GM12878 (cell line): ENCODE measurements around the gene HUNK. TPM values are rescaled to one million over a fixed set of nuclear protein-coding genes. Genes with fewer than 3 reads are reported as not detected.

ENCODE experiments used
- ATAC-seq: fragments of 200-7000 bp; cut with Tn5 transposase; 3 replicates; pipeline ENCODE4 v1.9.1; 2020; ENCODE audit warnings: mild to moderate bottlenecking, moderate library complexity
- BruUV-seq: library from RNA; stranded (reverse); fragments of 400-500 nt; replicated peaks from 2 replicates; lab custom pipeline; 2021; lab: Mats Ljungman, UMichigan
- CTCF ChIA-PET: fragments of 300-600 bp; sonication (Branson Sonifier 250); formaldehyde crosslinking; extraction: SDS; loops from one replicate; lab custom pipeline; 2021; ENCODE audit warnings: inconsistent platforms; lab: Yijun Ruan, JAX
- POLR2A ChIA-PET: fragments of 350-600 bp; formaldehyde crosslinking; extraction: SDS; loops from one replicate; lab custom pipeline; 2021; ENCODE audit warnings: inconsistent platforms; lab: Charles Lee
- RAD21 ChIA-PET: fragments of 300-600 bp; sonication (Branson Sonifier 250); formaldehyde crosslinking; loops from one replicate; lab custom pipeline; 2023; ENCODE audit warnings: antibody characterized with exemption; ENCODE audit not compliant: unreplicated experiment; lab: Charles Lee
- SMC1A ChIA-PET: fragments of 300-600 bp; sonication (Branson Sonifier 250); formaldehyde crosslinking; loops from one replicate; lab custom pipeline; 2023; ENCODE audit not compliant: unreplicated experiment, uncharacterized antibody; lab: Charles Lee
- DNase-seq: peaks from one replicate; pipeline ENCODE4 v3.0.0-alpha.2; 2011; ENCODE audit warnings: low read depth, low spot score
- FAIRE-seq: peaks from 3 replicates; lab custom pipeline; 2011; peaks lifted over from hg19 to GRCh38; lab: Jason Lieb, UNC
- H2AFZ ChIP-seq: 2 replicates; pipeline ENCODE4 v1.6.0; 2011; ENCODE audit warnings: low read depth, low read length, control low read depth; ENCODE audit not compliant: control insufficient read depth
- H3K27ac ChIP-seq: 2 replicates; pipeline ENCODE4 v1.5.1; 2011; ENCODE audit warnings: control low read depth; ENCODE audit not compliant: control insufficient read depth, insufficient read depth
- H3K27me3 ChIP-seq, 2 experiments: replicated peaks in 1 of 2; 2 replicates each; pipeline versions ENCODE4 v1.6.0 to v1.6.1; 2011; ENCODE audit warnings: low read length in 1 of 2; ENCODE audit not compliant: control insufficient read depth in 2 of 2, insufficient read depth in 2 of 2
- H3K36me3 ChIP-seq, 2 experiments: 2 replicates each; pipeline ENCODE4 v1.5.1; 2011; ENCODE audit warnings: low read length in 1 of 2; ENCODE audit not compliant: control insufficient read depth in 2 of 2, insufficient read depth in 2 of 2
- H3K4me1 ChIP-seq: 2 replicates; pipeline ENCODE4 v1.6.1; 2011; ENCODE audit warnings: mild to moderate bottlenecking, low read length, moderate library complexity, mixed read lengths; ENCODE audit not compliant: control insufficient read depth, insufficient read depth
- H3K4me2 ChIP-seq: 2 replicates; pipeline ENCODE4 v1.6.0; 2011; ENCODE audit warnings: control low read depth; ENCODE audit not compliant: control insufficient read depth, insufficient read depth
- H3K4me3 ChIP-seq: fragments of 200-600 bp; sonication (generic); 2 replicates; pipeline ENCODE4 v1.5.1; 2016
- H3K79me2 ChIP-seq: 2 replicates; pipeline ENCODE4 v1.6.0; 2011; ENCODE audit warnings: low read length; ENCODE audit not compliant: control insufficient read depth, insufficient read depth
- H3K9ac ChIP-seq: 2 replicates; pipeline ENCODE4 v1.8.0; 2011; ENCODE audit warnings: low read length, control low read depth, mixed read lengths; ENCODE audit not compliant: control insufficient read depth, insufficient read depth
- H3K9me3 ChIP-seq: replicated peaks from 3 replicates; pipeline ENCODE4 v1.5.1; 2011; ENCODE audit warnings: mild to moderate bottlenecking, low read length; ENCODE audit not compliant: control insufficient read depth, insufficient read depth
- H4K20me1 ChIP-seq: 2 replicates; pipeline ENCODE4 v1.6.0; 2011; ENCODE audit not compliant: control insufficient read depth, insufficient read depth
- BACH1 ChIP-seq: fragments of 450-650 bp; IDR thresholded peaks from 2 replicates; pipeline ENCODE4 v1.6.1; 2017; ENCODE audit warnings: mild to moderate bottlenecking, borderline replicate concordance
- CBFB ChIP-seq: IDR thresholded peaks from 2 replicates; pipeline ENCODE4 v1.6.1; 2016; ENCODE audit warnings: antibody characterized with exemption, low read depth
- ELK1 ChIP-seq: IDR thresholded peaks from 2 replicates; pipeline ENCODE4 v1.6.1; 2012; ENCODE audit warnings: low read depth, low read length, improper control_type of control experiment
- GABPA ChIP-seq: IDR thresholded peaks from 2 replicates; pipeline ENCODE4 v1.6.1; 2014; ENCODE audit warnings: antibody characterized with exemption, low read depth, mild to moderate bottlenecking, inconsistent platforms
- MEF2B ChIP-seq: fragments of 450-650 bp; IDR thresholded peaks from 2 replicates; pipeline ENCODE4 v1.6.1; 2018; ENCODE audit warnings: mild to moderate bottlenecking, moderate library complexity; ENCODE audit not compliant: partially characterized antibody, poor library complexity, severe bottlenecking
- RELA ChIP-seq: fragments of 450-650 bp; IDR thresholded peaks from 2 replicates; pipeline ENCODE4 v1.8.0; 2014; ENCODE audit warnings: borderline replicate concordance; ENCODE audit not compliant: partially characterized antibody
- TCF3 ChIP-seq: IDR thresholded peaks from 2 replicates; pipeline ENCODE4 v1.6.1; 2012; ENCODE audit warnings: low read depth, mild to moderate bottlenecking, low read length, borderline replicate concordance; ENCODE audit not compliant: insufficient read depth
- WGBS: methylation state at CpG from one replicate; pipeline ENCODE4 v1.1.6; 2016; ENCODE audit warnings: low lambda C conversion rate; ENCODE audit not compliant: insufficient replicate concordance, insufficient coverage; ENCODE audit errors: missing lambda C conversion rate; 5-methylcytosine and 5-hydroxymethylcytosine counted together
- in situ Hi-C: fragments of 300-500 bp; cut with MboI; formaldehyde crosslinking; loops from 9 replicates; pipeline ENCODE4 v1.14.3; 2018; ENCODE audit warnings: mixed read lengths
- intact Hi-C: fragments of 100-400 bp; cut with micrococcal nuclease; formaldehyde crosslinking; loops from one replicate; pipeline ENCODE4 v1.14.2; 2022; ENCODE audit not compliant: unreplicated experiment
- polyA plus RNA-seq, 11 experiments: library from polyadenylated mRNA; depleted of rRNA in 4 of 11; unstranded in 6 of 11; stranded (reverse) in 5 of 11; fragments of >200 nt; fragmentation: Nextera tagmentation in 4 of 11; fragmentation: Illumina TruSeq in 1 of 11; extraction: Ambion mirVana in 4 of 11; extraction: Trizol in 1 of 11; gene quantifications; 1 replicate in 1 of 11; 2 replicates in 10 of 11; pipeline versions ENCODE4 v1.2.1 to v1.2.3, GENCODE V29; 2011 to 2016; ENCODE audit warnings: inconsistent platforms in 2 of 11, missing spikeins in 2 of 11, low read depth in 1 of 11
- total RNA-seq, 4 experiments: library from RNA; depleted of rRNA in 3 of 4; stranded (reverse); fragments of >200 nt in 3 of 4; fragmentation: Illumina TruSeq in 1 of 4; extraction: Trizol in 1 of 4; gene quantifications; 2 replicates each; pipeline versions ENCODE4 v1.2.1 to v1.2.3, GENCODE V29; 2013 to 2021

Gene HUNK
- total and polyA plus RNA-seq, 10 of the 15 experiments (the other 5 are each of a cell fraction or from before 2014, with no cell fraction given), result under 0.01 to 0.14 (median 0.03) TPM; not detected in 7

- H3K4me1 ChIP-seq, result no peaks in the 10 kb centered on the region
- intact Hi-C loops, result loop anchor here (10.0 kb wide), 1 partner anchor 739 kb away; no protein-coding TSS in a partner anchor
- no peak overlapping the region for H3K9ac ChIP-seq
- in situ Hi-C loops, result no loop called here
- ChIA-PET CTCF (interaction anchor here (0.5 to 3.2 kb wide), 7 partner anchors 9 to 394 kb away, joined by 3 to 27 read pairs (median 3); no protein-coding TSS in a partner anchor), POLR2A (no interaction called here), RAD21 (no interaction called here), SMC1A (interaction anchor here (0.8 to 2.0 kb wide), 2 partner anchors 391 to 393 kb away, joined by 4 to 7 read pairs; no protein-coding TSS in a partner anchor)
- 0 out of 4 replicates have a peak, but pooled peaks cover 0 to 7% of the 10 kb centered on the region in 2 experiments for H3K27me3 ChIP-seq
- no peak for ATAC-seq
- H3K4me2 ChIP-seq, result no peak overlapping the region
- H4K20me1 ChIP-seq, result no peaks in the 10 kb centered on the region
- H3K9me3 ChIP-seq, result no peaks in the 10 kb centered on the region
- WGBS, result 39% methylated on average over 11 of the region's 11 CpGs
- no peak for DNase-seq
- H2AFZ ChIP-seq, result no peak overlapping the region
- no peaks in the 10 kb centered on the region for H3K79me2 ChIP-seq
- H3K27ac ChIP-seq, result no peak overlapping the region
- no peaks in the 10 kb centered on the region for H3K36me3 ChIP-seq
- BruUV-seq, result no TSS peak
- TF ChIP-seq ELK1 (no peak), RELA (no peak), BACH1 (no peak), MEF2B (no peak), CBFB (no peak), GABPA (no peak), TCF3 (no peak)
- FAIRE-seq, result no peak
- no peak overlapping the region for H3K4me3 ChIP-seq
These were observed 7.3 kb upstream of the HUNK start for GRCh38 chr21:31865429-31865970.
